Ishikawa (cell line): Measurements from ENCODE around the gene CSAD.

Experiments
- NFIC ChIP-seq: IDR thresholded peaks from 2 replicates; pipeline ENCODE4 v1.6.1; 2012
- RAD21 ChIP-seq: IDR thresholded peaks from 2 replicates; pipeline ENCODE4 v1.6.1; 2012; ENCODE audit warnings: low read depth
- YY1 ChIP-seq: IDR thresholded peaks from 2 replicates; pipeline ENCODE4 v1.6.1; 2012; ENCODE audit warnings: low read depth
- TF ChIP-seq, protein P1 (sequence below): IDR thresholded peaks from 2 replicates; pipeline ENCODE4 v1.6.1; 2012; ENCODE audit warnings: low read depth, mild to moderate bottlenecking

DNA sequence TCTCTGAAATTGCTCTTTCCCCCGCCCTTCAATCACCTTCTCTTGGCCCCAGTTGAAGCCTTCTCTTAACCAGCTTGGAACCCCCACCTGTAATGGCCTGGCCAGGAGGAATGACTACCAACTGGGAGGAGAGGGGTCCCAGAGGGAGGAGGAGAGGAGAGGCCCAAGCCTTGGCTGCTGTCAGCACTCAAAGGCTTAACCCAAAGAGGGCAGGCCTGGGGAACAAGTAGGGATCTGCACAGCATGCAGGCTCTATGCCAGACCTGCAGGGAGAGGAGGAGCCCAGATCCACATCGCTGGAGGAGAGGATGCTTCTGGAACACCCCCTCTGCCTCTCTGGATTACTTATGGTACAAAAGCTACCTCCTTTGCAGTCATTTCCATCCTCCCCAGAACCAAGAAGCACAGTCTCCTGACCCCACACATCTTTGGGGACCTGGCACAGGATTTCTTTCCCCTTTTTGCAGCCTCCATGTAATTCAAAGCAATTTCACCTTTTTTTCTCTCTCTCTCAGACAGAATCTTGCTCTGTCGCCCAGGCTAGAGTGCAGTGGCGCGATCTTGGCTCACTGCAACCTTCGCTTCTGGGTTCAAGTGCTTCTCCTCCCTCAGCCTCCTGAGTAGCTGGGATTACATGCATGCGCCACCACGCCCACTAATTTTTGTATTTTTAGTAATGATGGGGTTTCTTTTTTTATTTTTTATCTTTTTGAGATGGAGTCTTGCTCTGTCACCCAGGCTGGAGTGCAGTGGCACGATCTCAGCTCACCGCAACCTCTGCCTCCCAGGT lies 45.1 kb upstream of the CSAD start:
- TF ChIP-seq, protein P1, sequence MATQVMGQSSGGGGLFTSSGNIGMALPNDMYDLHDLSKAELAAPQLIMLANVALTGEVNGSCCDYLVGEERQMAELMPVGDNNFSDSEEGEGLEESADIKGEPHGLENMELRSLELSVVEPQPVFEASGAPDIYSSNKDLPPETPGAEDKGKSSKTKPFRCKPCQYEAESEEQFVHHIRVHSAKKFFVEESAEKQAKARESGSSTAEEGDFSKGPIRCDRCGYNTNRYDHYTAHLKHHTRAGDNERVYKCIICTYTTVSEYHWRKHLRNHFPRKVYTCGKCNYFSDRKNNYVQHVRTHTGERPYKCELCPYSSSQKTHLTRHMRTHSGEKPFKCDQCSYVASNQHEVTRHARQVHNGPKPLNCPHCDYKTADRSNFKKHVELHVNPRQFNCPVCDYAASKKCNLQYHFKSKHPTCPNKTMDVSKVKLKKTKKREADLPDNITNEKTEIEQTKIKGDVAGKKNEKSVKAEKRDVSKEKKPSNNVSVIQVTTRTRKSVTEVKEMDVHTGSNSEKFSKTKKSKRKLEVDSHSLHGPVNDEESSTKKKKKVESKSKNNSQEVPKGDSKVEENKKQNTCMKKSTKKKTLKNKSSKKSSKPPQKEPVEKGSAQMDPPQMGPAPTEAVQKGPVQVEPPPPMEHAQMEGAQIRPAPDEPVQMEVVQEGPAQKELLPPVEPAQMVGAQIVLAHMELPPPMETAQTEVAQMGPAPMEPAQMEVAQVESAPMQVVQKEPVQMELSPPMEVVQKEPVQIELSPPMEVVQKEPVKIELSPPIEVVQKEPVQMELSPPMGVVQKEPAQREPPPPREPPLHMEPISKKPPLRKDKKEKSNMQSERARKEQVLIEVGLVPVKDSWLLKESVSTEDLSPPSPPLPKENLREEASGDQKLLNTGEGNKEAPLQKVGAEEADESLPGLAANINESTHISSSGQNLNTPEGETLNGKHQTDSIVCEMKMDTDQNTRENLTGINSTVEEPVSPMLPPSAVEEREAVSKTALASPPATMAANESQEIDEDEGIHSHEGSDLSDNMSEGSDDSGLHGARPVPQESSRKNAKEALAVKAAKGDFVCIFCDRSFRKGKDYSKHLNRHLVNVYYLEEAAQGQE = no peak
- no peak for TF ChIP-seq NFIC
- no peak for TF ChIP-seq YY1
- no peak for TF ChIP-seq RAD21
